Fibroblast of skin of back (primary cell): Measurements from ENCODE around the gene CFAP157.

Experiments used
- DNase-seq: peaks from one replicate; pipeline ENCODE4 v3.0.0-alpha.2; 2013

The CFAP157 gene

GRCh38 chr9:127693143-127693542 is 13.6 kb upstream of the CFAP157 start:
- DNase-seq: no peak

GRCh38 chr9:127693697-127694096 is 13.1 kb upstream of the CFAP157 start:
- no peak for DNase-seq

- peak; percentile 21 for DNase-seq
Measured at GRCh38 chr9:127694890-127695720, 11.7 kb upstream of the CFAP157 start.

GRCh38 chr9:127697575-127697974 is 9.2 kb upstream of the CFAP157 start:
- DNase-seq: no peak

- no peak for DNase-seq
Measured at GRCh38 chr9:127698386-127698785, 8.4 kb upstream of the CFAP157 start.

GRCh38 chr9:127698985-127699670 is 7.7 kb upstream of the CFAP157 start:
- peak; percentile 95 for DNase-seq

- DNase-seq: no peak
Measured at GRCh38 chr9:127700140-127700539, 6.6 kb upstream of the CFAP157 start.

- DNase-seq: no peak
Measured at GRCh38 chr9:127700594-127701255, 6.1 kb upstream of the CFAP157 start.

- DNase-seq: no peak
Measured at GRCh38 chr9:127703289-127703946, 3.4 kb upstream of the CFAP157 start.

GRCh38 chr9:127705577-127706379 is 1.0 kb upstream of the CFAP157 start:
- DNase-seq: no peak

GRCh38 chr9:127707766-127708165 is 978 bp downstream of the CFAP157 start:
- DNase-seq: no peak

- no peak for DNase-seq
Measured at GRCh38 chr9:127708952-127709587, 2.3 kb downstream of the CFAP157 start.

GRCh38 chr9:127710204-127710783 is 3.5 kb downstream of the CFAP157 start:
- DNase-seq: no peak

- no peak for DNase-seq
Measured at GRCh38 chr9:127711226-127711701, 4.5 kb downstream of the CFAP157 start.

GRCh38 chr9:127711831-127712274 is 5.1 kb downstream of the CFAP157 start:
- DNase-seq: no peak

- no peak for DNase-seq
Measured at GRCh38 chr9:127712371-127712770, 5.6 kb downstream of the CFAP157 start.

- DNase-seq: no peak
Measured at GRCh38 chr9:127712867-127713266, 6.1 kb downstream of the CFAP157 start.

GRCh38 chr9:127714020-127714750 is 7.4 kb downstream of the CFAP157 start:
- DNase-seq: no peak

GRCh38 chr9:127714951-127715469 is 8.2 kb downstream of the CFAP157 start:
- no peak for DNase-seq
